Suprapubic skin (tissue), 4 donors: ENCODE measurements around the gene TXNIP.

Experiments
- CTCF ChIP-seq, 2 donors: fragments of 200-600 bp in 1 of 2; fragments of 450-650 bp in 1 of 2; sonication (generic) in 1 of 2; IDR thresholded peaks; one replicate each; pipeline ENCODE4 v1.5.1; 2016 to 2019; ENCODE audit warnings: antibody characterized with exemption in 2 of 2, mild to moderate bottlenecking in 1 of 2, moderate library complexity in 1 of 2
- EP300 ChIP-seq: sonication (generic); formaldehyde crosslinking; IDR thresholded peaks from one replicate; pipeline ENCODE4 v1.6.1; 2017; ENCODE audit warnings: antibody characterized with exemption
- POLR2AphosphoS5 ChIP-seq, 3 donors: sonication (generic); formaldehyde crosslinking; IDR thresholded peaks; one replicate each; pipeline ENCODE4 v1.6.1; 2017; ENCODE audit warnings: antibody characterized with exemption in 3 of 3

DNA sequence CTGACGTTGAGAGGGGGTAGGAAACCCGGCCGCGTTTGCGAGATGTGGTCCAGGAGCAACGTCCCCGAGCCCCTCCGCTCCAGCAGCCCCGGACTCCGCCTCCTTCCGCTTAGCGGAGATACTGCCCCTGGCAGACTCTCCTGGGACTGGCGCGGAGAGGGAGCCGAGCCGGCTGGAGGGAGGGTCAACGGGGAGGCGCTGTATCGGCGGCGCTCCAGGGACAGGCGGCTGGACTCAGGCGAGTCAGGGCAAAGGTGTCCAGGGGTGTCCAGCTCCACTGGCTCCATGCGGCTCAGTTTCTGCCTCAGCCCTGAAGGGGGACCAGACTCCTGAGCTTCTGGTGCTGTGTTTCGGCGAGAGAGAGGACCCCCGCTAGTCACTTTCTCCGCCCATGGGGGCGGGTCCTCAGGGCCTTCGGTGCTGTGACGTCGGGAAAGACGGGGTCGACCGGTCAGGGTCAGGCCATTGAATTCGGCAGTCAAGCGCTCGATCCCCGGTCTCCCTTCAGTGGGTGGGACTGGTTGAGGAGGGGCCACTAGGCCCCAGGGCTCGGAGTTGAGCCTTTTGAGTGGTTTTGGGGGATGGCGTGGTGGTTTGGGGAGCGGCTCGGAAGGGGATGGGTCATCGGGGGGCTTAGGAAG lies 35.8 kb downstream of the TXNIP start:
- no peak for TF ChIP-seq EP300
- TF ChIP-seq CTCF (IDR thresholded peaks at IDR 0.05) = no peak
- no peak for TF ChIP-seq POLR2AphosphoS5 (IDR thresholded peaks at IDR 0.05)
